AG09319 (cell line): ENCODE results near the gene ZNF84.

ENCODE experiments used
- DNase-seq: peaks from one replicate; pipeline ENCODE4 v3.0.0-alpha.2; 2010; ENCODE audit warnings: low read depth; ENCODE audit errors: extremely low read depth
- TF ChIP-seq, protein P1 (sequence below): IDR thresholded peaks from 2 replicates; pipeline ENCODE4 v1.5.1; 2011; ENCODE audit warnings: low read depth, mild to moderate bottlenecking, inconsistent platforms, low read length, moderate library complexity

ZNF84 gene

DNA sequence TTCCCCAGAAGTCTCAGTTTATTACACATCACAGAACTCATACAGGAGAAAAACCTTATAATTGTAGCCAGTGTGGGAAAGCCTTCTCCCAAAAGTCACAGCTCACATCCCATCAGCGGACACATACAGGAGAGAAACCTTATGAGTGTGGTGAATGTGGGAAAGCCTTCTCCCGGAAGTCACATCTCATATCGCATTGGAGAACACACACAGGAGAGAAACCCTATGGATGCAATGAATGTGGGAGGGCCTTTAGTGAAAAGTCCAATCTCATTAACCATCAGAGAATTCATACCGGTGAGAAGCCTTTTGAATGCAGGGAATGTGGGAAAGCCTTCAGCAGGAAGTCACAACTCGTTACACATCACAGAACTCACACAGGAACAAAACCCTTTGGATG is 20.1 kb downstream of the ZNF84 start:
- DNase-seq = no peak
- TF ChIP-seq, protein P1, sequence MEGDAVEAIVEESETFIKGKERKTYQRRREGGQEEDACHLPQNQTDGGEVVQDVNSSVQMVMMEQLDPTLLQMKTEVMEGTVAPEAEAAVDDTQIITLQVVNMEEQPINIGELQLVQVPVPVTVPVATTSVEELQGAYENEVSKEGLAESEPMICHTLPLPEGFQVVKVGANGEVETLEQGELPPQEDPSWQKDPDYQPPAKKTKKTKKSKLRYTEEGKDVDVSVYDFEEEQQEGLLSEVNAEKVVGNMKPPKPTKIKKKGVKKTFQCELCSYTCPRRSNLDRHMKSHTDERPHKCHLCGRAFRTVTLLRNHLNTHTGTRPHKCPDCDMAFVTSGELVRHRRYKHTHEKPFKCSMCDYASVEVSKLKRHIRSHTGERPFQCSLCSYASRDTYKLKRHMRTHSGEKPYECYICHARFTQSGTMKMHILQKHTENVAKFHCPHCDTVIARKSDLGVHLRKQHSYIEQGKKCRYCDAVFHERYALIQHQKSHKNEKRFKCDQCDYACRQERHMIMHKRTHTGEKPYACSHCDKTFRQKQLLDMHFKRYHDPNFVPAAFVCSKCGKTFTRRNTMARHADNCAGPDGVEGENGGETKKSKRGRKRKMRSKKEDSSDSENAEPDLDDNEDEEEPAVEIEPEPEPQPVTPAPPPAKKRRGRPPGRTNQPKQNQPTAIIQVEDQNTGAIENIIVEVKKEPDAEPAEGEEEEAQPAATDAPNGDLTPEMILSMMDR = no peak

DNA sequence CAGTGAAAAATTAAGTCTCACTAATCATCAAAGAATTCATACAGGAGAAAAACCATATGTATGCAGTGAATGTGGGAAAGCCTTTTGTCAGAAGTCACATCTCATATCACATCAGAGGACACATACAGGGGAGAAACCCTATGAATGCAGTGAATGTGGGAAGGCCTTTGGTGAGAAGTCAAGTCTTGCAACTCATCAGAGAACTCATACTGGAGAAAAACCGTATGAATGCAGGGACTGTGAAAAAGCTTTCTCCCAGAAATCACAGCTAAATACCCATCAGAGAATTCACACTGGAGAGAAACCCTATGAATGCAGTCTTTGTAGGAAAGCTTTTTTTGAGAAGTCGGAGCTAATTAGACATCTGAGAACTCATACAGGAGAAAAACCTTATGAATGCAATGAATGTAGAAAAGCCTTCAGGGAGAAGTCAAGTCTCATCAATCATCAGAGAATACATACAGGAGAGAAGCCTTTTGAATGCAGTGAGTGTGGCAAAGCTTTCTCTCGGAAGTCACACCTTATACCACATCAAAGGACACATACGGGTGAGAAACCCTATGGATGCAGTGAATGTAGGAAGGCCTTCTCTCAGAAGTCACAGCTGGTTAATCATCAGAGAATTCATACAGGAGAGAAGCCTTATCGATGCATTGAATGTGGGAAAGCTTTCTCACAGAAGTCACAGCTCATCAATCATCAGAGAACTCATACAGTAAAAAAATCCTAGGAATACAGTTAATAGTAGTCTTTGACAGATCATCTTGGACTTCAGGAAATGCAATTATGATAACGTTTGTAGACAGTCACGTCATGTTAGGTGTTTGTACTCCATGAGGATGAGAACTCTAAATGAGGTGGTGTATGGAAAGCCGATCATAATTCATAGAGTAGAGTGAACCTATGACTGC is 21.1 kb downstream of the ZNF84 start:
- no peak for DNase-seq
- TF ChIP-seq, protein P1 = no peak

DNA sequence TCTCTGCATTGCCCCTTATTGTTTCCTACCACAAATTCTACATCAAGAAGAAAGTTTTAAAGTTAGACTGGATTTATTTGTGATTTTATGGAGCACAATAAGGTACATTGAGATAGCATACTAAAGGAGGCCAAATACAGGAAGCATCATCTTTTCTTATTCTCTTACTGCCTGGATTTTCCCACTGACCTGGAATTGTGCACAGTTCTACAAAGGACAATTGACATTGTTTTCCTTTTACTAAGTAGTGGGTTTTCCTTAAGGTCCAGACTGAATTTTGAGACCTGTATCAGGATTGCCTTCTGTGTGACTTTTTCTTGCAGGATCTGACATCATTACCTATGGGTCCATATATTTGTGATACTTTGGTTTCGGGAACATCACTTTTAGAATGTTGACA is 24.6 kb downstream of the ZNF84 start:
- TF ChIP-seq, protein P1 = no peak
- no peak for DNase-seq

DNA sequence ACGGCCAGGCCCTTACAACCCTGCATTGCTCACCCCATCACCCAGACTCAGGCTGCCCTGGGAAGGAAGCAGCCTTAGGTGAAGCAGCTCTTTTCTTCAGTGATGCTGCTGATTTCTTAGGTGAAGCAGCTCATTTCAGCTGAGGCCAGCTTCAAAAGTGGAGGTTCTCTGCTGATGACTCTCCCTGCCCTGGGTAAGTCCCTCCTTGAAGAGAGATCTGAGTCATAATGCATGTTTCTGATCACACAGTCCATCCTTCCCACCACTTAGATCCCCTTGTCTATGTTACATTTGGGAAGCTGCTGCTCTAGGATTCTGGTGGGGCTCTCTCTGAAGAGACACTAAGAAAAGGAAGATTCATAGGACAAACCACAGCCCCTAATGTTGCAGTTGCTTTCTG is 26.2 kb downstream of the ZNF84 start:
- TF ChIP-seq, protein P1 = no peak

DNA sequence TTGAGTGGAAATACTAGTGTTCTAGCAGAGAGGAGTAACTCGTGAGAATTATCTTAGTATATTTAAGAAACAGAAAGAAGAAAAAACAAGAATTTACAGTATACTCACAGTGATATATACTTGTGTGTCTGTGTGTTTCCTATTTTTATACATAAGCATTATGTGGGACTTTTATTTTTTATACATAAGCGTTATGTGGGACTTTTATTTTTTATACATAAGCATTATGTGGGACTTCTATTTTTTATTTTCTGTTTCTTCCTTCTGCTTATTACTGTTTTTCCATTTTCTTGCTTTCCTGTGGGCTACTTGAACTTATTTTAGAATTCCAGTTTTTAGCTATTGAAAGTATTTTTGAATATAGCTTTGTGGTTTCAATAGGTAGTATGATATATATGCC is 36.5 kb downstream of the ZNF84 start:
- TF ChIP-seq, protein P1 = no peak
- no peak for DNase-seq

More for the DNA sequence above, 26.2 kb downstream of the ZNF84 start:
- no peak for DNase-seq

DNA sequence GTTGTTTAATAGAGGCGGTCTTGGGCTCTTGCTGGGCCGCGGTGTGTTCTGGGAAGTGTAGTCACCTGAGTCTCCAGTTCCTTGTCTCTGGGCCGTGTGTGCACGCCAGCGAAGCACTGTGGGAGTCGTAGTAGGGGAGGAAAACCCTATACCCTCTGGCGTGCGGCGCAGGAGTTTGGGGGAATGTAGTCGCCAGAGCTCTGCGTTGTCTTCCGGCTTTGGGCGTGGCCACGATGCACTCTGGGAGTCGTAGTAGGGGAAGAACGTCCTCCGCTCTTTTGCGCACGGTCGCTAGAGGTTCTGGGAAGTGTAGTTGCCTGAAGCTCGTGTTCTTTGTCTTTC is 42.7 kb downstream of the ZNF84 start:
- TF ChIP-seq, protein P1 = no peak
- peak; percentile 98 for DNase-seq

DNA sequence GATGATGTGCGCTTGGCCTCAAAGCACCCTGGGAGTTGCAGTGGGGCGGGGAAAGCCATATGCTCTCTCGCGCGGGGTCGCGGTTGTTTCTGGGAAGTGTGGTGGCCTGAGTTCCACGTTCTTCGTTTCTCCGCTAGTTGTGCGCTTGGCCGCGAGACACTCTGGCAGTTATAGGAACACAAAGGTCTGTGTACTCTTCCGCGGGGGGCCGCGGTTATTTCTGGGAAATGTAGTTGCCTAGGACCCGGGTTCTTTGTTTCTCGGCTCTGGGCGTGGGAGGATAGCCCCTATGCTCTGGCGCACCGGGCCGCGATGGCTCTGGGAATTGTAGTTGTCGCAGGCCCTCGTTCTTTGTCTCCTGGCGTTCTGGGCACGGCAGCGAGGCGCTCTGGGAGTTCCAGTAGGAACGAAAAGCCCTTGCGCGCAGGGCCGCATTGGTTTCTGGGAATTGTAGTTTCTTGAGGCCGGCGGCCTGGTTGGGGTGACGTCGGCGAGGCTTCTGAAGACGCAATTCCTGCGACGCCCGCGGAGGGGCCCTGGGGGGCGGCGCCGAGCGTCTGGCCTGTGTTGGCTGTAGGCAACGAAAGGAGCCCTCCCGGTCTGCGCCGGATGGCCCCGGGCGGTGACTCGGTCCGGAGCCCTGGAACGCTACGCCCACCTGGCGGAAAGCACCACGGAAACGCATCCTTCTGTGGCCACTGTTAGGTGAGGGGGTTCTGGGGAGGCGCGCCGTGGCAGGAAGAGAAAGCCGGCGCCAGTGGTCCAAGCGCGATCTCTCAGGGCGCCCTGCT is 43.3 kb downstream of the ZNF84 start, which contains the start of gene ZNF140:
Gene ZNF140 (plus strand): TSS at position 556 of the 791 bp plus-strand sequence. CDS start 398 bp downstream, outside the sequence.
- DNase-seq = peak; percentile 92
- TF ChIP-seq, protein P1 = peak; percentile 1
